ENCODE data around the gene TULP4.

TULP4 gene

DNA sequence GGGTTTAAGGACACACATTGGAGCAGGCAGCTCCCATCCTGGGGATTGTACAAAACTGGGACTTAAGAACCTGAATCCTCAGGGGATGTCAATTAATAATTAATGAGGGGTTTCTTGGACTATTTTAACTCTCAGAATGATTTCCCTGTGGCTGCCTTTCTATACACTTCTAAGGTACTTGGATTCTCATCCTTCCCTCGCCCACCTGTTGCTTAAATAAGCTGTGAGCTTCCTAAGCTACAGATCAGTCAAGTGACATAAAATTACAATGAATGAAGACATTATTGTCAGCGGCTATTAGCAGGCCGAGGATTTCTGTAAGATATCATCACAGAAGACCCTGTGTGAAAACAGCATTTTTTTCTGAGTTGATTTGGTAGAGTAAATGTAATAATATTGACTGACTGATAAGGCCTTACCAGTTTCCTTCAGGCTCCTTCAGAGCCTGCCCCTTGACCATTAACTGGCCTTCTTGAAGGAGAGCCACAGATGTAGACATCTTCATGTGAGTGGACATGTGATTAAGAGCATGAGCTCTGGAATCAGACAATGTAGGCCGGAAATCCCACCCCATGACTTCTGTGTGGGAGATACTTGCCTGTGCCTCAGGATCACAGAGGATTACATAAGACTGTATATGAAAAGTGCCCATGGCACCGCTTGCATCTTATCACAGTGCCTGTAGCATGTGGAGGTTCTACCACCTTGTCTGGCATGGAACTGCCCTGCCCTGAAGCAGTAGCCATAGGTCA is 101.7 kb downstream of the TULP4 start:
- no peak overlapping the region for H3K4me3 ChIP-seq (ENCODE audit: low read length)
- DNase-seq (ENCODE audit: low read depth): no peak
- TF ChIP-seq, protein P1, sequence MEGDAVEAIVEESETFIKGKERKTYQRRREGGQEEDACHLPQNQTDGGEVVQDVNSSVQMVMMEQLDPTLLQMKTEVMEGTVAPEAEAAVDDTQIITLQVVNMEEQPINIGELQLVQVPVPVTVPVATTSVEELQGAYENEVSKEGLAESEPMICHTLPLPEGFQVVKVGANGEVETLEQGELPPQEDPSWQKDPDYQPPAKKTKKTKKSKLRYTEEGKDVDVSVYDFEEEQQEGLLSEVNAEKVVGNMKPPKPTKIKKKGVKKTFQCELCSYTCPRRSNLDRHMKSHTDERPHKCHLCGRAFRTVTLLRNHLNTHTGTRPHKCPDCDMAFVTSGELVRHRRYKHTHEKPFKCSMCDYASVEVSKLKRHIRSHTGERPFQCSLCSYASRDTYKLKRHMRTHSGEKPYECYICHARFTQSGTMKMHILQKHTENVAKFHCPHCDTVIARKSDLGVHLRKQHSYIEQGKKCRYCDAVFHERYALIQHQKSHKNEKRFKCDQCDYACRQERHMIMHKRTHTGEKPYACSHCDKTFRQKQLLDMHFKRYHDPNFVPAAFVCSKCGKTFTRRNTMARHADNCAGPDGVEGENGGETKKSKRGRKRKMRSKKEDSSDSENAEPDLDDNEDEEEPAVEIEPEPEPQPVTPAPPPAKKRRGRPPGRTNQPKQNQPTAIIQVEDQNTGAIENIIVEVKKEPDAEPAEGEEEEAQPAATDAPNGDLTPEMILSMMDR (IDR thresholded peaks at IDR 0.05; ENCODE audit: insufficient read depth, low read depth, low read length, missing control alignments): no peak

- TF ChIP-seq, protein P1 (IDR thresholded peaks at IDR 0.05; ENCODE audit: insufficient read depth, low read depth, low read length, missing control alignments): no peak
- H3K4me3 ChIP-seq (ENCODE audit: low read length): no peak overlapping the region
- peak; percentile 47 for DNase-seq (ENCODE audit: low read depth)
These were observed 102.6 kb downstream of the TULP4 start for GRCh38 chr6:158414851-158415262.

DNA sequence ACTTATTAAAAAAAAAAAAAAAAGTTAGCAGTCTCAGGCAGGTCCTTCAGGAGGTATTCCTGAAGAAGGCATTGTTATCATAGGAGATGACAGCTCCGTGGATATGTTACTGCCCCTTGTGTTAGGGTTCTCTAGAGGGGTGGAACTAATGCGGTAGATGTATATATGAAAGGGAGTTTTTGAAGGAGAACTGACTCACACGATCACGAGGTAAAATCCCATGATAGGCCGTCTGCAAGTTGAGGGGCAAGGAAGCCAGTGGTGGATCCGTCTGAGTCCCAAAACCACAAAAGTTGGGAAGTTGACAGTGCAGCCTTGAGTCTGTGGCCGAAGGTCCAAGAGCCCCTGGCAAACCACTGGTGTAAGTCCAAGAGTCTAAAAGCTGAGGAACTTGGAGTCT is 103.4 kb downstream of the TULP4 start:
- no peak overlapping the region for H3K4me3 ChIP-seq (ENCODE audit: low read length)
- DNase-seq (ENCODE audit: low read depth): no peak
- TF ChIP-seq, protein P1 (IDR thresholded peaks at IDR 0.05; ENCODE audit: insufficient read depth, low read depth, low read length, missing control alignments): no peak

- TF ChIP-seq, protein P1 (IDR thresholded peaks at IDR 0.05; ENCODE audit: insufficient read depth, low read depth, low read length, missing control alignments): no peak
These were observed 104.9 kb downstream of the TULP4 start for GRCh38 chr6:158416883-158417759.

DNA sequence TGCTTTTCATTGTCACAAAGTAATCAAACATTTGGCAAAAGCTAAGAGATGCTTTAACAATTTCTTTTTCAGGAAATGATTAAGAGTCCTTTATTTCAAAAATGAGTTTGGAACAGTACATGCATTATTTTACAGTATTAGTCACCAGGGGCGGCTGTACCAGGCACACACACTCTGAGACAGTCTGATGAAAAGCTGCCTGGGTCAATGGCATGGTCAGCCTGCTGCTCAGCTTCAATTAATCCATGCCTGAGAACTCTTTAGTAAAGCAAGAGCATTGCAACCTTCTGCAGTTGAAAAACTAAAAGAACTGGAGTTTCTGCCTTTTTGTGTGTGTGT is 105.5 kb downstream of the TULP4 start:
- no peak overlapping the region for H3K4me3 ChIP-seq (ENCODE audit: low read length)
- peak; percentile 38 for DNase-seq (ENCODE audit: low read depth)
- TF ChIP-seq, protein P1 (IDR thresholded peaks at IDR 0.05; ENCODE audit: insufficient read depth, low read depth, low read length, missing control alignments): no peak

More at GRCh38 chr6:158416883-158417759, 104.9 kb downstream of the TULP4 start:
- H3K4me3 ChIP-seq (ENCODE audit: low read length): no peak overlapping the region
- peak; percentile 51 for DNase-seq (ENCODE audit: low read depth)

GRCh38 chr6:158418501-158418900 is 106.2 kb downstream of the TULP4 start:
- TF ChIP-seq, protein P1 (IDR thresholded peaks at IDR 0.05; ENCODE audit: insufficient read depth, low read depth, low read length, missing control alignments): no peak
- DNase-seq (ENCODE audit: low read depth): no peak
- no peak overlapping the region for H3K4me3 ChIP-seq (ENCODE audit: low read length)

All from epithelial cell of esophagus (primary cell).